Smooth muscle cell of bladder (primary cell): ENCODE measurements around the gene TIMM50. TPM values are rescaled to one million over a fixed set of nuclear protein-coding genes. Genes with fewer than 3 reads are reported as not detected.

Experiments
- total RNA-seq: library from RNA; depleted of rRNA; stranded (reverse); fragments of >200 nt; gene quantifications from 2 replicates; pipeline ENCODE4 v1.2.3, GENCODE V29; 2014

The TIMM50 gene
- total RNA-seq = 47.6 and 78.6 TPM in 2 replicates

DNA sequence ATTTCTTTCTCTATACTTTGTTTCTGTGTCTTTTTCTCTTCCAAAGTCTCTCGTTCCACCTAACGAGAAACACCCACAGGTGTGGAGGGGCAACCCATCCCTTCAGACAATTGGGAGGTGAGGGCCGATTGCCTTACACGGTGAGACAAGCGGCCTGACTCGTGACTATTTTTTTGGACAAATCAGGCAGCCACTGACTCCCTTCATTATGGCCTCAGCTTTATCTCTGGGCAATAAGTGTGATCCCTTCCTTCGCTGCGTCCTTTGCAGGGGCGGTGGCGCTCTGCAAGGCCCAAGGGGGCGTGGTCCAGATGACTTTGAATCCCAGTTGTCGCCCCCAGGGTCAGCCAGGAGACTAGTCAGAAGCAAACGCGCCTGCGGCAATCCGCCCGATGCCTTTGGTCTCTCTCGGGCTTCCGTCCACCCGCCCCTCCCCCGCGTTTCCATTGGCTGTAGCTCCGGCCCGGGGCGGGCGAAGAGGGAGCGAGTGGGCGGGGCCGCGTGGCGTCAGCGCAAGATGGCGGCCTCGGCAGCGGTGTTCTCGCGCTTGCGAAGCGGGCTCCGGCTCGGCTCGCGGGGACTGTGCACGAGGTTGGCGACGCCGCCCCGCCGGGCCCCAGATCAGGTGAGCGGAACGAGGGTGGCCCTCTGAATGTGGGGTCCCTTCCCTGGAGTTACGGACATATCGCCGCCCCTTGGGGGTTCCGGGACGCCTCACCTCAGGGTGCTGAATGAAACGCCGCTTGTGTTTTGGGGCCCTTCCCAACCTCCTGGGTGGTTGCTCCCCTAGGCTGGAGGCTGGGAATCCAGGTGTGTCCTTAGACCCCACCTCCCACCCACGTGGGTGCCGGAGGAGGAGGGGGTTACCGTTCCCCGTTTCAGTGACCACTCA lies at the start of gene TIMM50:
TSS of gene TIMM50 (plus strand) at position 502 of the 892 bp plus-strand sequence. CDS start at position 518, 16 bp downstream.

DNA sequence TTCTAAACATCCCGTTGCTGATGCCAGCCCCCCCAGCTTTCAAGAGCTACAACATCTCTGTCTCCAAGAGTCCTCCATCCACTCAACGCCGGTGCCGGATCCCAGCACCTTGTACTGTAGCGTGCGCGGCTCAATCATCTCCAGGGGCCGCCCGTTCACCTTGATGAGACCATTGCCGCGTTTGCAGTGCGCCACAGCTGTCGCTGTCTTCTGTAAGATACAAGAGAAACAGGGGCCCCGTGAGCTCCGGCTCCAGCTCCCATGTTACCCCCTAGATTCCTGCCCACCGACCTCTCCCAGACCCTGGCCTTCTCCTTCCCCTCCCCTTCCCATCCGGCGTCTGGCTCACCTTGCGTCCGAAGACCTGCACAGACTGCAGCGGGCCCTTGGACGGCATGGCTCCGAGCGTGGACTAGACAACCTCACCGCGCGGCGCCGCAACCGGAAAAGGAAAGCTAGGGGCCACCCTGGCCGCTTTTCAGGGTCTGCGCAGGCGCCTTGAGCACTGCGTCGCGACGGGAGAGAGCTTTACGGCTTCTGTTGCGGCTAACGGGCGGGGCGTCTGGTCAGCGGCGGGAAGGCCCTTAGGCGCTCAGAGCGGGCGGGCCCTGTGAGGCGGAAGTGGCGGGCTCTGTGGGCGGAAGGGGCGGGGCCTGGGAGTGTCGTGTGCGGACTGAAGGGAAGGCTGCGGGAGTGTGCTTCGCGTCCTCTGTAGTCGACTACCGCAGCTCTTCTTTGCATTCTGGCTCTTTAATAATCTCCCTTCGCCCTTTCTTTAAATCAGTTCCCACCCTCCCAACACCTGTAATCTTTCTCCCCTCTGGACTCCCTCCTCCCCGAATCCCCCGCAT lies 44.9 kb upstream of the TIMM50 start, which contains the start of gene RPS16:
TSS of gene RPS16 (minus strand) at position 451 of the 851 bp plus-strand sequence. CDS start at position 397, 54 bp downstream.

DNA sequence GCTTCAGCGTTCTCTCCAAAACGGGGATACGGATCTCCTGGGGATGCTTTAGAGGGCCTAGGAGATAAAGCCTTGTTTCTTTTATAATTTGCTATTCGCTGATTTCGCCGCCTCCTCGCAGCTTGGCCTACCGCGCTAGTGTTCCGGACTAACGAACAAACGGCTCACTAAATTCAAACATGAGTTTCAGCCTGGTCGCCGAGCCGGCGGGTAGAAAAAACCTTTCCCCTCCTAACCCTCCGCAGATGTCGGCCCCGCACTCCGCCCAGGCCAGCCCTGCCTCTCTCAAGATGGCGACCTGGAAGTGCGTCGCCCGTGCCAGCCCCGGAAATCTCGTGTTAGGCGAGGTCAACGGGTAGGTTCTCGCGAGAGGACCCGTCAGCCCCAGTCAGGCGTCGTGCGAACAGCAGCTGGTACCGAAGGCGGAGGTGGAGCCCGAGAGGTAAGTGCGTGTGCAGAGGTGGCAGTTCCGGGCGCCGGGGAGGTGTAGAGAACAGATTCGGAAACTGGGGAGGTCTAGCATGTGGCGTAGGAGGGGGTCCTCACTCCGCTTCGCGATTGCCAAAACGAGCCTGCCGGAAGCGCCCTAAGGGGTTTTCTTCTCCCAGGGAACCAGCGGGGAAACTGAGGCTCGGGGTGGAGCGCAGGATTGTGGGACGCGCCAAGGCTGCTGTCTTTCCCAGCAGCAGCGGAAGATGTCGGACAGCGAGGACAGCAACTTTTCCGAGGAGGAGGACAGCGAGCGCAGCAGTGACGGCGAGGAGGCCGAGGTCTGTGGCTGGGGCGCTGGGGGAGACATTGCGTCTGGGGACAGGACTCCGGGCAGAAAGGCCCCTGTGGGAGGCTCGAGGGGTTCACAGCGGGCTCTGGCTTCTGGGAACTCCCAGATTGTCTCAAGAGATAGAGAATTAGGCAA lies 35.2 kb upstream of the TIMM50 start, which contains the start of gene SUPT5H:
TSS of gene SUPT5H (plus strand) at position 387 of the 916 bp plus-strand sequence. CDS start at position 696, 309 bp downstream.

DNA sequence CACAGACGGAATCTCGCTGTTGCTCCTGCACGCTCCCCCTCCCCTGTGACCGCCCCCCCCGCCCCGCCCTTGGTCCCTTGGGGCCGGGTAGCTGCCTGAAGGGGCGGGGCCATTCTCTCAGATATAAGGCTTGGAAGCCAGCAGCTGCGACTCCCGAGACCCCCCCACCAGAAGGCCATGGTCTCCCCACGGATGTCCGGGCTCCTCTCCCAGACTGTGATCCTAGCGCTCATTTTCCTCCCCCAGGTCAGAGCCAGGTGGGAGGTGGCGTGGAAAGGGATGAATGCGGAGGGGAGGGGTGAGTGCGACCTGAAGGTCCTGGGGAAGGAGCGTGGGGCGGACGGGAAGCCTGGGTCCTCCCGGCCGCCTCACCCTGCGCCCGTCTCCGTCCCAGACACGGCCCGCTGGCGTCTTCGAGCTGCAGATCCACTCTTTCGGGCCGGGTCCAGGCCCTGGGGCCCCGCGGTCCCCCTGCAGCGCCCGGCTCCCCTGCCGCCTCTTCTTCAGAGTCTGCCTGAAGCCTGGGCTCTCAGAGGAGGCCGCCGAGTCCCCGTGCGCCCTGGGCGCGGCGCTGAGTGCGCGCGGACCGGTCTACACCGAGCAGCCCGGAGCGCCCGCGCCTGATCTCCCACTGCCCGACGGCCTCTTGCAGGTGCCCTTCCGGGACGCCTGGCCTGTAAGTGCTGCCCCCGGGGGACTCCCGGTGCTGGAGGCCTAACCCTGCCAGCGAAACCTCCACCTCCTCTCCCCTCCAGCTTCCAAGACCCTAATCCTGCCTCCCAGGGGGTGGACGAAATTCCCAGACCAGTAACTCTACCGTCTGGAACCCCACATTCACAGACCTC lies 18.4 kb downstream of the TIMM50 start, which contains the start of gene DLL3:
TSS of gene DLL3 (plus strand) at position 150 of the 845 bp plus-strand sequence. CDS start at position 178, 28 bp downstream.

DNA sequence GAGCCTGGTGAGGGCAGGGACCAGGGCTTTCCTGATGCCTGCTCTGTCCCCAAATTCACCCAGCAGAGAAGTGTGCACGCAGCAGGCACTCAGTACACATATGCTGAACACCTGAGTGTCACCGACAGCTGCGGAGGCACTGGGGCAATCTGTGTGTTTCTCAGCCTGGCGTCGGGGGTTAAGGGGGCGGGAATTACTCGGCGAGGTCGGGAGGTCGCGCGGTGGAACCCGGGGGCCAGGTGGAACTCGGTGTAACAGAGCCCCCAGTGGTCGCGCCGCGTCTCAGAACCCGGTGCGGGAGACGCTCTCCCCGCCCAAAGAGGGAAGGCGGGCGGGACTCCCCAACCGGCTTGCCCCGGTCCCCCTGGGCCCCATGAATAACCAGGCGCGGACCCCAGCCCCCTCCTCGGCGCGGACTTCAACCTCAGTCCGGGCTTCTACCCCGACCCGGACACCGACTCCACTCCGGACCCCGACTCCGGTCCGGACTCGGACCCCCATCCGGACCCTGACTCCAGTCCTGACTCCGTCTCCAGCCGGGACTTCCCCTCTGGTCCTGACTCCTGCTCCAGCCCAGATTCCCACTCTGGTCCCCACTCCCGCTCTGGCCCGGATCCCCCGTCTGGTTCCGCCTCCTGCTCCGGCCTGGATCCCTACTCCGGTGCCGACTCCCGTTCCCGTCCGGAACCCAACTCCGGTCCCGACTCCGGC lies 34.4 kb downstream of the TIMM50 start, which contains the start of gene SELENOV:
TSS of gene SELENOV (plus strand) at position 300 of the 711 bp plus-strand sequence. CDS start at position 374, 74 bp downstream.

DNA sequence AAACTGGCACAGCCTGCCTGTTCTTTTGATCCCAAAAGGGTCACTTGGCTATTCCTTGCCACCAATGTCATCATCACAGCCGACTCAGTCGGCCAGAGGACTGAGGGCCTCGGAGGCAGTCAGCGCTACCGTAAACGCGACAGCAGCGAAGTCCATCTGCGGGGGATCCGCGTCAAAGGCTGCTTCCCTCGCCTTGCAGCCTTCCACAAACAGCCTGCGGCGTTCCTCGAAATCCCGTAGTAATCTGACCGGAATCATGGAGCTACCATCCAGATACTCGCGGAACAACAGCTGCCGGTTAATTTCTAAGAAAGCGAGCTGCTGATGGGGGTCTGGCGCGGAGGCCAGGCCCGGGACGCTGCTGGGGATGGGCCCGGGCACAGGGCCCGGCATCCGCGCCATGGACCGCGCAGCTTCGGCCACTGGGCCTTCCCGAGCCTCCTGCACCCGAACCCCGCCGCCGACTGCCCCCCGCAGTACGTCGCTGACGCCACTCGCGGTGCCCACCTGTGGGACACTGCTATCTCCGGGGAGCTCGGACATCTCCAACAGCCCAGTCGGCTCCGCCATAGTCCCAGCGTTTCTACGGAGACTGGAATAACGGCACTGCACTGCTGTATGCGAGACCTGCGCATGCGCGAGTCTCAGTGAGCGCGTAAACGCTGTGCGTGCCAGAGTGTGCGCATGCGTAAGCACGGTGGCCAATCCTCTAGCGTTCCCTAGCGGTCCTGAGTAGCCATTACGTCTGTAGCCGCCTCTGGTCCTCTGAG lies 51.8 kb downstream of the TIMM50 start, which contains the start of gene EID2B:
TSS of gene EID2B (minus strand) at position 620 of the 770 bp plus-strand sequence. CDS start at position 570, 50 bp downstream.

DNA sequence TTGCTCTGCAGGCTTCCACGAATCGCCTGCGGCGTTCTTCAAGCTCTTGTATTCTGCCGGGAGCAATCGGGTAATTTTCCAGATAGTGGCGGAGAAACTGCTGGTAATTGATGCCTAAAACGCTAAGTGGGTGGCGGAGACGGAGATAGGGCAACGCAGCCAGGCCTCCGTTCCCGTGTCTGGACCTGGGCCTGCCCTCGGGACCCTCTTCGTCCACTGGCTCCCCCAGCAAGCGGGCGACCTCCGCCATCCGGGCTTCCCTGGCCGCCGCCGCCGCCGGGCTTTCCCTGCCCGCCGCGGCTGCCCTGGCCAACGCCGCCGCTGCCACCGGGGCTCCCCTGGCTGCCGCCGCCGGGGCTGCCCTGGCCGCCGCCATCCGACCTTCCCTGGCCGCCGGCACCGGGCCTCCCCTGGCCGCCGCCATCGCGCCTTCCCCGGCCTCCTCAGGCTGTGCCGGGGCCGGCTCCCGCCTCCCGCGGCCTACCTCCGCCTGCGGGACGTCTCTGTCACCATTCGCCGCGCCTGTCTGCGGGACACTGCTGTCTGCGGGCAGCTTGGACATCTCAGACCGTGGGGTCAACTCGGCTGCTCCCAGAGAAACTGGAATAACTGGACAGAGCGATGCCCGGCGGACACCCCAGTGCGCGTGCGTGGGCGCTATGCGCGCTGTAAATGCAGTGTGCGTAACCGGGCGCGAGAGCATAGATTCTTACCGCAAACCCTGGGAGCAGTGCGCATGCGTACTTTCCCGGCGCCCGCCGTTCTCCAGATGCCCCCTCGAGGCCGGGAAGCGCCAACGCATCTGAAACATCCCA lies 59.1 kb downstream of the TIMM50 start, which contains the start of gene EID2:
TSS of gene EID2 (minus strand) at position 644 of the 815 bp plus-strand sequence. CDS start at position 562, 82 bp downstream.

Other genes with a start within 250 kb of the TIMM50 start
- not detected in 2 replicates for gene IFNL3, start 235.8 kb upstream of the TIMM50 start, total RNA-seq
- not detected in 2 replicates for gene IFNL4, start 232.0 kb upstream of the TIMM50 start, total RNA-seq
- gene IFNL2, start 212.4 kb upstream of the TIMM50 start, total RNA-seq = not detected in 2 replicates
- gene IFNL1, start 184.4 kb upstream of the TIMM50 start, total RNA-seq = not detected in 2 replicates
- 0.14 and 0.18 TPM in 2 replicates for gene LRFN1, start 160.0 kb upstream of the TIMM50 start, total RNA-seq
- gene GMFG, start 144.8 kb upstream of the TIMM50 start, total RNA-seq = 1.1 and 1.3 TPM in 2 replicates
- gene SAMD4B, start 138.4 kb upstream of the TIMM50 start, total RNA-seq = 18.9 and 27.7 TPM in 2 replicates
- gene PAF1, start 89.7 kb upstream of the TIMM50 start, total RNA-seq = 38.1 and 46.3 TPM in 2 replicates
- 12.1 and 12.5 TPM in 2 replicates for gene MED29, start 89.5 kb upstream of the TIMM50 start, total RNA-seq
- 1.3 TPM in 2 replicates for gene ZFP36, start 74.0 kb upstream of the TIMM50 start, total RNA-seq
- 10.0 and 13.2 TPM in 2 replicates for gene PLEKHG2, start 68.2 kb upstream of the TIMM50 start, total RNA-seq
- gene RPS16, start 44.9 kb upstream of the TIMM50 start, total RNA-seq = 106 and 273 TPM in 2 replicates
- gene SUPT5H, start 35.3 kb upstream of the TIMM50 start, total RNA-seq = 50.3 and 67.6 TPM in 2 replicates
- gene DLL3, start 18.1 kb downstream of the TIMM50 start, total RNA-seq = under 0.01 and 0.09 TPM in 2 replicates
- gene SELENOV, start 34.3 kb downstream of the TIMM50 start, total RNA-seq = not detected in 2 replicates
- gene EID2B, start 52.0 kb downstream of the TIMM50 start, total RNA-seq = 2.6 and 4.4 TPM in 2 replicates
- 10.7 and 12.9 TPM in 2 replicates for gene EID2, start 59.3 kb downstream of the TIMM50 start, total RNA-seq
- gene LGALS13, start 121.7 kb downstream of the TIMM50 start, total RNA-seq = not detected in 2 replicates
- gene LGALS16, start 175.1 kb downstream of the TIMM50 start, total RNA-seq = not detected in 2 replicates
- not detected in 2 replicates for gene LGALS14, start 223.6 kb downstream of the TIMM50 start, total RNA-seq